GM23338 (cell line): ENCODE measurements around the gene SRGAP1. TPM values are rescaled to one million over a fixed set of nuclear protein-coding genes. Genes with fewer than 3 reads are reported as not detected.

ENCODE experiments used
- ATAC-seq: fragments of 200-7000 bp; cut with Tn5 transposase; 3 replicates; pipeline ENCODE4 v1.9.1; 2020
- DNase-seq: peaks from one replicate; pipeline ENCODE4 v3.0.0-alpha.2; 2015; ENCODE audit warnings: low spot score
- H2AFZ ChIP-seq: fragments of 200-600 bp; sonication (generic); 2 replicates; pipeline ENCODE4 v1.8.0; 2016; ENCODE audit warnings: antibody characterized with exemption, mild to moderate bottlenecking, moderate library complexity
- H3F3A ChIP-seq: fragments of 200-600 bp; sonication (generic); replicated peaks from 2 replicates; pipeline ENCODE4 v1.8.0; 2017; ENCODE audit warnings: antibody characterized with exemption, mixed run types, low read depth
- H3K27ac ChIP-seq: fragments of 200-600 bp; sonication (generic); 2 replicates; pipeline ENCODE4 v1.6.1; 2016; ENCODE audit warnings: low read depth
- H3K27me3 ChIP-seq: fragments of 200-600 bp; sonication (generic); 2 replicates; pipeline ENCODE4 v1.8.0; 2016; ENCODE audit warnings: mild to moderate bottlenecking, mixed run types, moderate library complexity; ENCODE audit not compliant: insufficient read depth
- H3K36me3 ChIP-seq: fragments of 200-600 bp; sonication (generic); 2 replicates; pipeline ENCODE4 v1.8.0; 2016; ENCODE audit warnings: mild to moderate bottlenecking; ENCODE audit not compliant: insufficient read depth
- H3K4me1 ChIP-seq: fragments of 200-600 bp; sonication (generic); 2 replicates; pipeline ENCODE4 v1.8.0; 2016; ENCODE audit warnings: mild to moderate bottlenecking, moderate library complexity; ENCODE audit not compliant: insufficient read depth
- H3K4me2 ChIP-seq: fragments of 200-600 bp; sonication (generic); 2 replicates; pipeline ENCODE4 v1.7.1; 2017; ENCODE audit warnings: mixed run types
- H3K4me3 ChIP-seq: fragments of 200-600 bp; sonication (generic); 2 replicates; pipeline ENCODE4 v1.6.1; 2016; ENCODE audit warnings: mixed run types
- H3K79me2 ChIP-seq: fragments of 200-600 bp; sonication (generic); replicated peaks from 2 replicates; pipeline ENCODE4 v1.8.0; 2017; ENCODE audit warnings: mild to moderate bottlenecking; ENCODE audit not compliant: insufficient read depth
- H3K9me2 ChIP-seq: fragments of 200-600 bp; sonication (generic); 2 replicates; pipeline ENCODE4 v1.8.0; 2017; ENCODE audit not compliant: insufficient read depth
- H4K20me1 ChIP-seq: fragments of 200-600 bp; sonication (generic); replicated peaks from 2 replicates; pipeline ENCODE4 v1.8.0; 2017; ENCODE audit warnings: mild to moderate bottlenecking; ENCODE audit not compliant: insufficient read depth
- H3K27ac Mint-ChIP-seq: 2 replicates; pipeline ENCODE4 v1.8.0; 2020; ENCODE audit warnings: inconsistent platforms, mild to moderate bottlenecking, moderate library complexity, mixed read lengths
- H3K27me3 Mint-ChIP-seq: 3 replicates; pipeline ENCODE4 v1.8.0; 2022; ENCODE audit warnings: low read depth, mild to moderate bottlenecking, moderate library complexity, mixed read lengths, inconsistent platforms; ENCODE audit not compliant: insufficient read depth, poor library complexity
- H3K36me3 Mint-ChIP-seq: 3 replicates; pipeline ENCODE4 v1.8.0; 2021; ENCODE audit warnings: low read depth, mild to moderate bottlenecking, inconsistent platforms, moderate library complexity, mixed read lengths
- H3K4me1 Mint-ChIP-seq: 3 replicates; pipeline ENCODE4 v1.8.0; 2020; ENCODE audit warnings: mild to moderate bottlenecking, inconsistent platforms, mixed read lengths
- H3K4me3 Mint-ChIP-seq: 3 replicates; pipeline ENCODE4 v1.8.0; 2021; ENCODE audit warnings: moderate library complexity, mild to moderate bottlenecking, inconsistent platforms, mixed read lengths
- H3K9me3 Mint-ChIP-seq: 3 replicates; pipeline ENCODE4 v1.8.0; 2020; ENCODE audit warnings: moderate library complexity, mild to moderate bottlenecking, inconsistent platforms, mixed read lengths
- CREB1 ChIP-seq: fragments of 250-450 bp; sonication (Bioruptor Pico); IDR thresholded peaks from 2 replicates; pipeline ENCODE4 v1.5.0; 2020; ENCODE audit warnings: low read depth, mild to moderate bottlenecking, moderate library complexity
- EZH2 ChIP-seq: fragments of 200-600 bp; sonication (generic); IDR thresholded peaks from one replicate; pipeline ENCODE4 v1.8.0; 2017; ENCODE audit warnings: antibody characterized with exemption, mild to moderate bottlenecking, low read depth; ENCODE audit not compliant: unreplicated experiment
- JUNB ChIP-seq: IDR thresholded peaks from one replicate; pipeline ENCODE4 v1.6.1; 2016; ENCODE audit warnings: antibody characterized with exemption; ENCODE audit not compliant: unreplicated experiment
- NANOG ChIP-seq: IDR thresholded peaks from 2 replicates; pipeline ENCODE4 v1.6.1; 2016; ENCODE audit warnings: antibody characterized with exemption, borderline replicate concordance
- STAT1 ChIP-seq: IDR thresholded peaks from one replicate; pipeline ENCODE4 v1.6.1; 2016; ENCODE audit warnings: antibody characterized with exemption; ENCODE audit not compliant: unreplicated experiment
- ZNF114 ChIP-seq: fragments of 250-450 bp; sonication (Bioruptor Pico); IDR thresholded peaks from 2 replicates; pipeline ENCODE4 v1.5.0; 2020; ENCODE audit warnings: mild to moderate bottlenecking, moderate library complexity
- ZNF331 ChIP-seq: fragments of 250-450 bp; sonication (Bioruptor Pico); IDR thresholded peaks from 2 replicates; pipeline ENCODE4 v1.5.0; 2020; ENCODE audit warnings: low read depth, mild to moderate bottlenecking, moderate library complexity
- ZNF462 ChIP-seq: fragments of 250-450 bp; sonication (Bioruptor Pico); IDR thresholded peaks from 2 replicates; pipeline ENCODE4 v1.5.0; 2020; ENCODE audit warnings: mild to moderate bottlenecking, moderate library complexity
- polyA plus RNA-seq: library from polyadenylated mRNA; unstranded; fragments of >200 nt; fragmentation: Nextera tagmentation; extraction: Ambion mirVana; gene quantifications from 2 replicates; pipeline ENCODE4 v1.2.1, GENCODE V29; 2016
- total RNA-seq: library from RNA; depleted of rRNA; stranded (reverse); fragments of >200 nt; shearing (Covaris generic); gene quantifications from 2 replicates; pipeline ENCODE4 v1.2.3, GENCODE V29; 2014

The SRGAP1 gene
- total and polyA plus RNA-seq, 2 experiments from 2014 or later, result 6.1 to 8.1 TPM

- H3K4me1 ChIP-seq, result no peaks in the 10 kb centered on the region; the same call in none of the 2 replicates
- no peaks in the 10 kb centered on the region for H3K27me3 Mint-ChIP-seq
- H4K20me1 ChIP-seq, result no peaks in the 10 kb centered on the region
- H3K4me3 ChIP-seq, result no peak overlapping the region
- no peaks in the 10 kb centered on the region for H3K9me3 Mint-ChIP-seq
- H3K27ac ChIP-seq, result no peak overlapping the region
- peaks cover 17% of the 10 kb centered on the region; the same call in 2 of the 3 replicates for H3K4me1 Mint-ChIP-seq
- no peak overlapping the region for H3K4me3 Mint-ChIP-seq
- TF ChIP-seq ZNF331 (CRISPR knock-in tag), result no peak
- TF ChIP-seq STAT1, result no peak
- no peak for TF ChIP-seq JUNB
- TF ChIP-seq EZH2, result no peak
- TF ChIP-seq ZNF114 (CRISPR knock-in tag), result no peak
- no peak for TF ChIP-seq ZNF462 (CRISPR knock-in tag)
- TF ChIP-seq CREB1, result no peak
- TF ChIP-seq NANOG, result no peak
- H2AFZ ChIP-seq, result no peak overlapping the region
- H3K36me3 ChIP-seq, result no peaks in the 10 kb centered on the region
- no peaks in the 10 kb centered on the region for H3K27me3 ChIP-seq
- H3K27ac Mint-ChIP-seq, result peak overlapping the region; percentile 17; the same call in 1 of the 2 replicates
- H3K36me3 Mint-ChIP-seq, result no peaks in the 10 kb centered on the region
- H3K9me2 ChIP-seq, result no peaks in the 10 kb centered on the region
- no peaks in the 10 kb centered on the region for H3F3A ChIP-seq
- ATAC-seq, result no peak
- no peak overlapping the region for H3K4me2 ChIP-seq
- H3K79me2 ChIP-seq, result no peaks in the 10 kb centered on the region
- no peak for DNase-seq
Measured at GRCh38 chr12:63990828-63991547, 146.5 kb downstream of the SRGAP1 start.
